ENCODE results near the gene ETFBKMT.

DNA sequence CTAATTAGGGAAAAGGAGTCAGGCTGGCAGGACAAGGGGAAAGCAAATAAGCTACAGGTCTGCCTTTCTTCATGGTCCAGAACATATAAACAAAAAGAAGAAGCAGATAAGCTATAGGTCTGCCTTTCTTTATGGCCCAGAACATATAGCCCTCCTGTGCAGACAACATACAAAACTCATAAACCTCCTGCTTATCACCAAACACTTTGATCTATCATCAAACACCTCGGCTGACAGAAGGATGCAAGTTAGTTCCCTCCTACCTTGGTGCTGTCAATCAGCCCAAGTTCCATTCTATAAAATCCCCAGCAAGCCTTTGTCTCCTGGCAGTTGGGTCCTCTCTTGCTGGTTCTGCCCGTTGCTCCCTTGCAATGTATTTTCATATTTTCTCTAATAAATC is 46.1 kb downstream of the ETFBKMT start:
- TF ChIP-seq EZH2phosphoT487 (IDR thresholded peaks at IDR 0.05; ENCODE audit: borderline replicate concordance) (no peak), CEBPB (IDR thresholded peaks at IDR 0.05; ENCODE audit: low read depth) (no peak), SP1 (IDR thresholded peaks at IDR 0.05; ENCODE audit: low read depth) (no peak), EZH2 (IDR thresholded peaks at IDR 0.05) (no peak), RAD21 (IDR thresholded peaks at IDR 0.05; ENCODE audit: low read depth) (no peak), TCF7L2 (IDR thresholded peaks at IDR 0.05; ENCODE audit: borderline replicate concordance, extremely low read depth, insufficient read depth, insufficient read length) (no peak), ZFX (IDR thresholded peaks at IDR 0.05) (no peak)
- TF ChIP-seq, protein P1, sequence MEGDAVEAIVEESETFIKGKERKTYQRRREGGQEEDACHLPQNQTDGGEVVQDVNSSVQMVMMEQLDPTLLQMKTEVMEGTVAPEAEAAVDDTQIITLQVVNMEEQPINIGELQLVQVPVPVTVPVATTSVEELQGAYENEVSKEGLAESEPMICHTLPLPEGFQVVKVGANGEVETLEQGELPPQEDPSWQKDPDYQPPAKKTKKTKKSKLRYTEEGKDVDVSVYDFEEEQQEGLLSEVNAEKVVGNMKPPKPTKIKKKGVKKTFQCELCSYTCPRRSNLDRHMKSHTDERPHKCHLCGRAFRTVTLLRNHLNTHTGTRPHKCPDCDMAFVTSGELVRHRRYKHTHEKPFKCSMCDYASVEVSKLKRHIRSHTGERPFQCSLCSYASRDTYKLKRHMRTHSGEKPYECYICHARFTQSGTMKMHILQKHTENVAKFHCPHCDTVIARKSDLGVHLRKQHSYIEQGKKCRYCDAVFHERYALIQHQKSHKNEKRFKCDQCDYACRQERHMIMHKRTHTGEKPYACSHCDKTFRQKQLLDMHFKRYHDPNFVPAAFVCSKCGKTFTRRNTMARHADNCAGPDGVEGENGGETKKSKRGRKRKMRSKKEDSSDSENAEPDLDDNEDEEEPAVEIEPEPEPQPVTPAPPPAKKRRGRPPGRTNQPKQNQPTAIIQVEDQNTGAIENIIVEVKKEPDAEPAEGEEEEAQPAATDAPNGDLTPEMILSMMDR (IDR thresholded peaks at IDR 0.05 in 2 of 3, conservative IDR thresholded peaks at IDR 0.05 in 1 of 3; ENCODE audit: borderline replicate concordance in 1 of 3, insufficient read depth in 1 of 3, low read depth in 2 of 3, low read length in 2 of 3), result no peak
- TF ChIP-seq, protein P2, sequence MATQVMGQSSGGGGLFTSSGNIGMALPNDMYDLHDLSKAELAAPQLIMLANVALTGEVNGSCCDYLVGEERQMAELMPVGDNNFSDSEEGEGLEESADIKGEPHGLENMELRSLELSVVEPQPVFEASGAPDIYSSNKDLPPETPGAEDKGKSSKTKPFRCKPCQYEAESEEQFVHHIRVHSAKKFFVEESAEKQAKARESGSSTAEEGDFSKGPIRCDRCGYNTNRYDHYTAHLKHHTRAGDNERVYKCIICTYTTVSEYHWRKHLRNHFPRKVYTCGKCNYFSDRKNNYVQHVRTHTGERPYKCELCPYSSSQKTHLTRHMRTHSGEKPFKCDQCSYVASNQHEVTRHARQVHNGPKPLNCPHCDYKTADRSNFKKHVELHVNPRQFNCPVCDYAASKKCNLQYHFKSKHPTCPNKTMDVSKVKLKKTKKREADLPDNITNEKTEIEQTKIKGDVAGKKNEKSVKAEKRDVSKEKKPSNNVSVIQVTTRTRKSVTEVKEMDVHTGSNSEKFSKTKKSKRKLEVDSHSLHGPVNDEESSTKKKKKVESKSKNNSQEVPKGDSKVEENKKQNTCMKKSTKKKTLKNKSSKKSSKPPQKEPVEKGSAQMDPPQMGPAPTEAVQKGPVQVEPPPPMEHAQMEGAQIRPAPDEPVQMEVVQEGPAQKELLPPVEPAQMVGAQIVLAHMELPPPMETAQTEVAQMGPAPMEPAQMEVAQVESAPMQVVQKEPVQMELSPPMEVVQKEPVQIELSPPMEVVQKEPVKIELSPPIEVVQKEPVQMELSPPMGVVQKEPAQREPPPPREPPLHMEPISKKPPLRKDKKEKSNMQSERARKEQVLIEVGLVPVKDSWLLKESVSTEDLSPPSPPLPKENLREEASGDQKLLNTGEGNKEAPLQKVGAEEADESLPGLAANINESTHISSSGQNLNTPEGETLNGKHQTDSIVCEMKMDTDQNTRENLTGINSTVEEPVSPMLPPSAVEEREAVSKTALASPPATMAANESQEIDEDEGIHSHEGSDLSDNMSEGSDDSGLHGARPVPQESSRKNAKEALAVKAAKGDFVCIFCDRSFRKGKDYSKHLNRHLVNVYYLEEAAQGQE (IDR thresholded peaks at IDR 0.05; ENCODE audit: low read depth), result no peak

Measured in HCT116 (cell line).